Tongue (tissue), 3 donors: ENCODE measurements around the gene ASB8. TPM values are rescaled to one million over a fixed set of nuclear protein-coding genes. Genes with fewer than 3 reads are reported as not detected.
A peak's percentile ranks its signal among the peaks of the same experiment; 100 is the strongest.

Source experiments
- DNase-seq: peaks from one replicate; pipeline ENCODE4 v3.0.0-alpha.2; 2015
- small RNA-seq: library from RNA; depleted of rRNA; stranded (forward); fragments of <200 nt; gene quantifications from one replicate; pipeline ENCODE3, GENCODE V24; 2014; ENCODE audit warnings: low replicate concordance
- total RNA-seq: library from RNA; depleted of rRNA; stranded (reverse); fragments of >200 nt; gene quantifications from one replicate; pipeline ENCODE4 v1.2.3, GENCODE V29; 2014

ASB8 gene
- total RNA-seq, 1 donor from 2014 or later = 39.5 TPM

DNA sequence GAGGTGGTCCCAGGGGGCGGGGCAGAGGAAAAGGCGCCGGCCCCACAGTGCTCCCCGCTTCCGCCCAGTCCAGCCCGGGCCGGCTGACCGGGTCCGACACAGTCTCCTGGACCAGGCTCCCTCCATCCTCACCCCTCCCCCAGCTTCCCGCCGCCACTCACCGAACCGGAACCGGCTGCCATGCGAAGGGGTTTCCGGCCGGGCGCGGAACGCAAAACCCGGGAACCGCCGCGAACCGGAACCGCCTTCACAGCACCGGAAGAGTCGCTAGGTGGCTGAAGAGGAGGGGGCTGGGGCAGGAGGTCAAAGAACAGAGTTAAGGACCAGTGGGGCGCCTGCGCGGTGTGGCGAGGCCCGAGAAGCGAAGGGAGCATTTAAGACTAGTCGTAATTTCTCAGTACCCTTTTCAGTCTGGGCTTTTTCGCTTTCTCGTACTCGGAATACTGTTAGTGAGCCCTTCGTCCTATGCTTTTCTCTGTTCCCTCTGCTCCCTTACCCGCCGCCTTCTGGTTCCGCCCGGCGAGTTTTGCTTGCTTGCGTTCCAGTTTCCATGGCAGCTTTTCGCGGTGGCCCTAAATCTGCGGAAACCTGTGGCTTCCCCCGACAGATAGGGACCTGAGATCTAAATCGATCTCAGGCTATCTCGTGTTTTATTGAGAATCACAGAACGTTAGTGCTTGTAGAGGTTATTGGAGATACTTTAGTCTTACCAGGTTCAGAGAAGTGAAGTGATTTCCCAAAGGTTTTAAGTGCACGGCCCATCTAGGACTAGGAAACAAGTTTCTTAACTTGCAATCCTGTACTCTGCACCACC is 51.2 kb downstream of the ASB8 start, which contains the start of gene SENP1:
Gene SENP1 (minus strand): TSS at position 213 of the 814 bp plus-strand sequence. CDS start 4,607 bp downstream, outside the sequence.
- peak; percentile 93 for DNase-seq

- DNase-seq = no peak
Observed at GRCh38 chr12:48105321-48105866, 51.9 kb downstream of the ASB8 start.

DNA sequence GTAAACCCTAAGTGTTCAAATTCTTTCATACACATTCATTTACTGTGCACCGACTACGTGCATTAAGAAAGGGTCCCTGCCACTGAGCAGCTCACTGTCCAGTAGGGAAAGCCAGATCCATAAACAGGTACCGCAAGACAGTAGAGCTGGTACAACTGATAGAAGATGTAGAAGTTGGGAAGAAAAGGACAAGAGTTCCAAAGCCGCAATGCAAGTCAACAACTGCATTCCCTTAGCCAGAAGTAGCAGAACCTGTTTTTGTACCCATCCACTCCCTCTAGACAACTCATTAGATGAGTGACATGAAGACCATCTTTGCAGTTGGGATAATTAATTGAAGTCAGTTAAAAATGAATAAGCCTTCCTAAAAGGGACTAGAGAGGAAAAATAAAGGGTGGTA is 52.8 kb downstream of the ASB8 start:
- DNase-seq = no peak

Small RNA genes within 50 kb of the gene (small RNA-seq; reads per million reads assigned to genes)
- 4.6 reads per million, percentile 92 among the genes with 10 or more reads in this experiment for gene MIR6505

Other genes with a start within 250 kb of the ASB8 start
- 54.4 TPM for gene TMEM106C, start 193.9 kb downstream of the ASB8 start, total RNA-seq
- gene COL2A1, start 153.0 kb downstream of the ASB8 start, total RNA-seq = 7.0 TPM
- 22.1 TPM for gene SENP1, start 51.4 kb downstream of the ASB8 start, total RNA-seq
- 624 TPM for gene PFKM, start 38.2 kb downstream of the ASB8 start, total RNA-seq
- 1.2 TPM for gene CCDC184, start 26.1 kb upstream of the ASB8 start, total RNA-seq
- not detected for gene OR10AD1, start 45.8 kb upstream of the ASB8 start, total RNA-seq
- 26.9 TPM for gene ZNF641, start 193.4 kb upstream of the ASB8 start, total RNA-seq